ENCODE data around the gene ATG3.

The ATG3 gene

GRCh38 chr3:112561734-112562529 lies at the start of gene ATG3, which contains the start of gene SLC35A5:
ATG3 (minus strand) TSS chr3:112561962; CDS start chr3:112561528, 434 bp downstream.
SLC35A5 (plus strand) TSS chr3:112562045; CDS start chr3:112563404, 1,359 bp downstream.
- Histone ChIP-seq H3K4me3 (ENCODE audit: low read length) (peak within 1 kb of the TSS; percentile 54), H2AFZ (ENCODE audit: low read depth, low read length) (peak within 1 kb of the TSS; percentile 15), H3K27me3 (ENCODE audit: insufficient read depth, low read length) (no peaks in the 10 kb centered on the region), H3K4me1 (ENCODE audit: insufficient read depth, low read length) (peaks cover 16% of the 10 kb centered on the region), H3K9me3 (ENCODE audit: low read length) (no peaks in the 10 kb centered on the region), H3K36me3 (ENCODE audit: insufficient read depth, low read length) (peaks cover 15% of the 10 kb centered on the region)

DNA sequence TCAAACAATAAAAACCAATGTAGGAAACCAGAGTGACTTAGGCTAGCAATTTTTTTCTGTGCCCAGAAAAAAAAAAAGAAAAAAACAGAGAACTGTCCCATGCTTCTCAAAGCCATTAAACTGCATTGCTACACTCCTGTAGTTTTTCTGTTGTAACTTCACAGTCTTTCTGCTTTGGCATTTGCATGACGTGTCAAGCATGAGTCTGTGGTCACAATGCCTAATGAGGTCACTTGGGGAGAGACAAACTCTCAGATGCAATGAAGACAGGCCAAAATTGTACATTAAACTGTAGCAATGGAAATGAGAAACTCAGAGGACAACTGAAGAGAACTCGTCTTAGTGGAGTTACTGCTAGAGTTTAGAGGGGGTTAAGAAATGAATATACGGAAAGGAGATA lies 48.4 kb upstream of the ATG3 start:
- Histone ChIP-seq H3K4me3 (ENCODE audit: low read length) (no peak overlapping the region), H3K9me3 (ENCODE audit: low read length) (no peaks in the 10 kb centered on the region), H3K4me1 (ENCODE audit: insufficient read depth, low read length) (peaks cover 35% of the 10 kb centered on the region)

DNA sequence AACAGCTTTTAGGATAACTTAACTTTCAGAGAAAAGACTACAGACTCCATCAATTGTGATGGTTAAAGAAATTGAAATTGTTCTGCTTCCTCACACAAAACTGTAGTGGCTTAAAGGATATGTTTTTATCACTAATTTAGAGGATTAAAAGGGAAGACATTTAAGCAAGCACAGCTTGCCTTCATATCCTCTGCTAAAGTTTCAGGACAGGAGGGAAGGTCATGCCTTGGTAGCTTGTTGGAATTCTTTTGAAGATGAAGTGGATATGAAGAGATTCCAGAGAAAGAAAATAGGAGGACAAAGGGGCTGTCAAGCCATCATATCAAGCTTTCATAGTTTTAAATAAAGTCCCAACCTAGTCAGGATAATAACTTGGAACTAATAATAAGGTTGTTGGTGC lies 46.1 kb upstream of the ATG3 start:
- H3K9me3 ChIP-seq (ENCODE audit: low read length) = no peaks in the 10 kb centered on the region
- peaks cover 47% of the 10 kb centered on the region for H3K4me1 ChIP-seq (ENCODE audit: insufficient read depth, low read length)
- H3K4me3 ChIP-seq (ENCODE audit: low read length) = no peak overlapping the region
- no peaks in the 10 kb centered on the region for H3K36me3 ChIP-seq (ENCODE audit: insufficient read depth, low read length)
- no peaks in the 10 kb centered on the region for H3K27me3 ChIP-seq (ENCODE audit: insufficient read depth, low read length)
- no peak overlapping the region for H2AFZ ChIP-seq (ENCODE audit: low read depth, low read length)

More for the DNA sequence above, 48.4 kb upstream of the ATG3 start:
- H3K36me3 ChIP-seq (ENCODE audit: insufficient read depth, low read length) = no peaks in the 10 kb centered on the region
- no peaks in the 10 kb centered on the region for H3K27me3 ChIP-seq (ENCODE audit: insufficient read depth, low read length)
- no peak overlapping the region for H2AFZ ChIP-seq (ENCODE audit: low read depth, low read length)

DNA sequence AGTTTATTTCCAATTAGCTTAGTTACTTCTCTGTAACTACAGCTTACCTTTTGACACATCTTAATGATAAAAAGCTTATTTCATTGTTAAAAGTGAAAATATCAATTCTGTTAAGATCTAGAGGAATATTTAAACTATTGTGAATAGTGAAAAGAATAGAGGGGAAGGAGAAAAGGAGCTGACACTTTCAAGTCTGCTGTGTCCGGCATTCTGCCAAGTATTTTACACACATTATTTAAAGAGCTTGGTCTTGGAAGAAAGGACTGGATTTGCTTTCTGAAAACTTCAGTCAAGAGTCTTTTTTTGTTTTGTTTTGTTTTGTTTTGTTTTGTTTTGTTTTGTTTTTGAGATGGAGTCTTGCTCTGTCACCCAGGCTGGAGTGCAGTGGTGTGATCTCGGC lies 44.3 kb upstream of the ATG3 start:
- H3K4me3 ChIP-seq (ENCODE audit: low read length) = peak overlapping the region; percentile 45
- no peaks in the 10 kb centered on the region for H3K36me3 ChIP-seq (ENCODE audit: insufficient read depth, low read length)
- H3K4me1 ChIP-seq (ENCODE audit: insufficient read depth, low read length) = peaks cover 52% of the 10 kb centered on the region
- no peaks in the 10 kb centered on the region for H3K9me3 ChIP-seq (ENCODE audit: low read length)
- peak overlapping the region; percentile 0 for H2AFZ ChIP-seq (ENCODE audit: low read depth, low read length)
- no peaks in the 10 kb centered on the region for H3K27me3 ChIP-seq (ENCODE audit: insufficient read depth, low read length)

- H3K4me1 ChIP-seq (ENCODE audit: insufficient read depth, low read length) = peaks cover 52% of the 10 kb centered on the region
- no peaks in the 10 kb centered on the region for H3K9me3 ChIP-seq (ENCODE audit: low read length)
- peak overlapping the region; percentile 0 for H2AFZ ChIP-seq (ENCODE audit: low read depth, low read length)
These were observed 43.5 kb upstream of the ATG3 start for GRCh38 chr3:112605285-112605684.

DNA sequence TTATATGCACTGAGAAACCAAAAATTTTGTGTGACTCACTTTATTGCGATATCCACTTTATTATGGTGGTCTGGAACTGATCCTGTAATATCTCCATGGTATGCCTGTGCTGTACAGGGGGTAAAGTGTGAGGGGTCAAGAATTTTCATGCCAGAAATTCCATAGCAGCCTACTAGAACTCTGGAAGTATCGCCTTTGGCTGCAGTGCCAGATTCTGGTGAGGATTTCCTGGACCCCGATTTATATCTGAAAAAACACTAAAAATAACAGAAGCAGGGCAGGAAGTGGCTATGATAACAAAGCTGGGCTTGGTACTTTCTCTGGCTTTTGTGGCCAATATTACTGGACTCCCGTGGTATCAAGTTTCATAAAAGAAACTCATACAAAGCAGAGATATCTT lies 42.8 kb upstream of the ATG3 start:
- Histone ChIP-seq H2AFZ (ENCODE audit: low read depth, low read length) (no peak overlapping the region), H3K27me3 (ENCODE audit: insufficient read depth, low read length) (no peaks in the 10 kb centered on the region), H3K4me3 (ENCODE audit: low read length) (no peak overlapping the region), H3K9me3 (ENCODE audit: low read length) (no peaks in the 10 kb centered on the region), H3K36me3 (ENCODE audit: insufficient read depth, low read length) (no peaks in the 10 kb centered on the region), H3K4me1 (ENCODE audit: insufficient read depth, low read length) (peaks cover 47% of the 10 kb centered on the region)

More at GRCh38 chr3:112605285-112605684, 43.5 kb upstream of the ATG3 start:
- H3K4me3 ChIP-seq (ENCODE audit: low read length) = peak overlapping the region; percentile 45
- H3K27me3 ChIP-seq (ENCODE audit: insufficient read depth, low read length) = no peaks in the 10 kb centered on the region
- no peaks in the 10 kb centered on the region for H3K36me3 ChIP-seq (ENCODE audit: insufficient read depth, low read length)

GRCh38 chr3:112602217-112602838 lies 40.6 kb upstream of the ATG3 start:
- Histone ChIP-seq H3K36me3 (ENCODE audit: insufficient read depth, low read length) (no peaks in the 10 kb centered on the region), H3K9me3 (ENCODE audit: low read length) (no peaks in the 10 kb centered on the region), H2AFZ (ENCODE audit: low read depth, low read length) (no peak overlapping the region), H3K4me3 (ENCODE audit: low read length) (no peak overlapping the region), H3K27me3 (ENCODE audit: insufficient read depth, low read length) (no peaks in the 10 kb centered on the region), H3K4me1 (ENCODE audit: insufficient read depth, low read length) (peaks cover 35% of the 10 kb centered on the region)

- Histone ChIP-seq H3K4me3 (ENCODE audit: low read length) (no peak overlapping the region), H3K4me1 (ENCODE audit: insufficient read depth, low read length) (peaks cover 5% of the 10 kb centered on the region), H3K36me3 (ENCODE audit: insufficient read depth, low read length) (peaks cover 4% of the 10 kb centered on the region), H3K9me3 (ENCODE audit: low read length) (no peaks in the 10 kb centered on the region), H3K27me3 (ENCODE audit: insufficient read depth, low read length) (no peaks in the 10 kb centered on the region), H2AFZ (ENCODE audit: low read depth, low read length) (no peak overlapping the region)
These were observed 37.0 kb upstream of the ATG3 start for GRCh38 chr3:112598731-112599130.

DNA sequence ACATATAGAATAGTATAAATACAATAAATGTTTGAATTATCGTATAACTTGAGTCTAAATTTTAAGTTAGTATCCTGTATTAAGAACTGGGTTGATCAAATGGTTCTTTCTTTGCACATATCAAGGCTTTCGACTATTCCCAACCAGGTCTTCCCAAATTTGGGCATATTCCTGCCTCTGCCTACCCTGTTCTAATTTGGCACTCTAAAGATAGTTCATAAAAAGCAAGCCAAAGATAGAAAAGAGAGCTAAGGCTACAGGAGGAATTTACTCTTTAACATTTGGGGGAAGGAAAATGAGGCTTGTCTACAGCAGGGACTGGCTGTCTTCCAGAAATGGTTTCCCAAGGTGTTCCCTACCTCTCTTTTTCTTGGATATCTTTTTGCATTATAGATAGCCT lies 36.2 kb upstream of the ATG3 start:
- Histone ChIP-seq H3K36me3 (ENCODE audit: insufficient read depth, low read length) (peaks cover 4% of the 10 kb centered on the region), H3K4me1 (ENCODE audit: insufficient read depth, low read length) (peaks cover 5% of the 10 kb centered on the region)

DNA sequence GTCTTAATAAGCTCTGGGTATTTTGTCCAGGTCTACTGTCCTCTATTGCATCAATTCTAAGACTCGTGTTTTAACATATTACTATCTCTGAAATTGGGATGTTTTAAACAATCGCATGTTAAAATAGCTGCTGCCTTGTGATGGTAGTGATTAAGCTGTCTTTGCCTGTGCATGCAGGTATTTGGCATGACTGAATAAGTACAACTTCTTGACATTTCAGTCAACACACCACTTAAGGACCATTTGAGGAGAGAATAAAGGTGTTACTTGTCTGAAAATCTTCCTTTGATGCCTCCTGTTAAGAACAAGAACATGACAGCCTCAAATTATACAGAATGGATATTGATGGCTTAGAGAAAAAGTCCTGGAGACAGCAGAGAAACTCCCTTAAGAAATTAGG lies 33.1 kb upstream of the ATG3 start:
- no peak overlapping the region for H2AFZ ChIP-seq (ENCODE audit: low read depth, low read length)
- no peaks in the 10 kb centered on the region for H3K4me1 ChIP-seq (ENCODE audit: insufficient read depth, low read length)
- H3K36me3 ChIP-seq (ENCODE audit: insufficient read depth, low read length) = peaks cover 4% of the 10 kb centered on the region
- H3K4me3 ChIP-seq (ENCODE audit: low read length) = no peak overlapping the region
- no peaks in the 10 kb centered on the region for H3K27me3 ChIP-seq (ENCODE audit: insufficient read depth, low read length)
- peaks cover 4% of the 10 kb centered on the region for H3K9me3 ChIP-seq (ENCODE audit: low read length)

More for the DNA sequence above, 36.2 kb upstream of the ATG3 start:
- Histone ChIP-seq H2AFZ (ENCODE audit: low read depth, low read length) (no peak overlapping the region), H3K4me3 (ENCODE audit: low read length) (no peak overlapping the region), H3K27me3 (ENCODE audit: insufficient read depth, low read length) (no peaks in the 10 kb centered on the region), H3K9me3 (ENCODE audit: low read length) (peaks cover 4% of the 10 kb centered on the region)

GRCh38 chr3:112593258-112593657 lies 31.5 kb upstream of the ATG3 start:
- Histone ChIP-seq H2AFZ (ENCODE audit: low read depth, low read length) (no peak overlapping the region), H3K27me3 (ENCODE audit: insufficient read depth, low read length) (no peaks in the 10 kb centered on the region), H3K4me1 (ENCODE audit: insufficient read depth, low read length) (no peaks in the 10 kb centered on the region)

DNA sequence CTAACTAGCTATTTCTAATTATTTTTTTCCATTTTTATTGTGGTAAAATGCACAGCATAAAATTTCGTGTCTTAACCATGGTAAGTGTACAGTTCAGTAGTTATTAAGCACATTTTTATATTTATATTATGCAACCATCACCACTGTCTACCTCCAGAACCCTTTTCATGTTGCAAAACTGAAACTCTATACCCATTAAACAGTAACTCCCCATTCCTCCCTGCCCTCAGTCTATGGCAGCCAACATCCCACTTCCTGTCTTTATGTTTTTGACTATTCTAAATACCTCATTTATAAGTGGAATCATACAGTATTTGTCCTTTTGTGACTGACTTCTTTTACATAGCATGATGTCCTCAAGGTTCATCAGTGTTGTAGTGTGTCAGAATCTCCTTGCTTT lies 25.6 kb upstream of the ATG3 start:
- no peaks in the 10 kb centered on the region for H3K27me3 ChIP-seq (ENCODE audit: insufficient read depth, low read length)
- no peak overlapping the region for H2AFZ ChIP-seq (ENCODE audit: low read depth, low read length)
- no peak overlapping the region for H3K4me3 ChIP-seq (ENCODE audit: low read length)
- no peaks in the 10 kb centered on the region for H3K4me1 ChIP-seq (ENCODE audit: insufficient read depth, low read length)
- H3K9me3 ChIP-seq (ENCODE audit: low read length) = no peaks in the 10 kb centered on the region
- peaks cover 44% of the 10 kb centered on the region for H3K36me3 ChIP-seq (ENCODE audit: insufficient read depth, low read length)

More at GRCh38 chr3:112593258-112593657, 31.5 kb upstream of the ATG3 start:
- Histone ChIP-seq H3K36me3 (ENCODE audit: insufficient read depth, low read length) (peaks cover 6% of the 10 kb centered on the region), H3K9me3 (ENCODE audit: low read length) (peaks cover 4% of the 10 kb centered on the region), H3K4me3 (ENCODE audit: low read length) (no peak overlapping the region)

DNA sequence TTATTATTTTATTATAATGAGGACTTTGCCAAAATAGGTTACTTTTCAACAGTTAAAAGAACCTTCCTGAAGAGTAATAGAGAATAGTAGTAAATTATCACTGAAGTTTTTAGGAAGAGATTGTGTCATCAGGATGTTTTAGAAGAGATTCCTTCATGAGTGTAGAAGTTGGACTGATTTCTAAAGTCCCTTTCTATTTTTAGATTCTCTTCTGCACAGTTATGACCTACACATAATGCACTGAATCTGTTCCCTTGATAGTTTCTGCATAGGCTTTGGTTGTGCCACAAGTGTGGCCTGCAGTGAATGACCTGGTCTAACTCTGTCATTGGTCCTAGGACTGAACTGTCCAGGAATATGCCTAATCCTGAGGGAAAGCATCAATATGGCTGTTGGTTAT lies 24.0 kb upstream of the ATG3 start:
- no peaks in the 10 kb centered on the region for H3K27me3 ChIP-seq (ENCODE audit: insufficient read depth, low read length)
- no peak overlapping the region for H2AFZ ChIP-seq (ENCODE audit: low read depth, low read length)
- H3K4me3 ChIP-seq (ENCODE audit: low read length) = no peak overlapping the region
- no peaks in the 10 kb centered on the region for H3K4me1 ChIP-seq (ENCODE audit: insufficient read depth, low read length)
- H3K9me3 ChIP-seq (ENCODE audit: low read length) = no peaks in the 10 kb centered on the region
- H3K36me3 ChIP-seq (ENCODE audit: insufficient read depth, low read length) = peaks cover 50% of the 10 kb centered on the region
